OCI-LY7 (cell line): ENCODE data around the gene COG2. TPM values are rescaled to one million over a fixed set of nuclear protein-coding genes. Genes with fewer than 3 reads are reported as not detected.

Experiments
- BruUV-seq: library from RNA; stranded (reverse); fragments of 400-500 nt; replicated peaks from 2 replicates; lab custom pipeline; 2021; lab: Mats Ljungman, UMichigan
- CTCF ChIA-PET: fragments of 300-600 bp; sonication (Branson Sonifier 250); formaldehyde crosslinking; loops from one replicate; lab custom pipeline; 2022; ENCODE audit warnings: antibody characterized with exemption; ENCODE audit not compliant: unreplicated experiment; lab: Charles Lee
- POLR2A ChIA-PET: fragments of 300-600 bp; sonication (Branson Sonifier 250); formaldehyde crosslinking; loops from one replicate; lab custom pipeline; 2022; ENCODE audit warnings: antibody characterized with exemption; lab: Charles Lee
- DNase-seq: peaks from one replicate; pipeline ENCODE4 v3.0.0-alpha.2; 2015; ENCODE audit warnings: low spot score
- H2AFZ ChIP-seq: fragments of 200-600 bp; sonication (generic), shearing (Covaris generic); 2 replicates; pipeline ENCODE4 v1.6.1; 2014; ENCODE audit warnings: mild to moderate bottlenecking, antibody characterized with exemption, low read length, moderate library complexity
- H3K27ac ChIP-seq: fragments of 200-600 bp; sonication (generic); 2 replicates; pipeline ENCODE4 v1.5.1; 2014; ENCODE audit warnings: mixed run types, low read depth, mild to moderate bottlenecking, moderate library complexity, low read length, inconsistent platforms; ENCODE audit not compliant: poor library complexity, severe bottlenecking
- H3K36me3 ChIP-seq: fragments of 200-600 bp; sonication (generic); 2 replicates; pipeline ENCODE4 v1.6.1; 2014; ENCODE audit warnings: mild to moderate bottlenecking, antibody characterized with exemption, low read length, moderate library complexity, mixed read lengths; ENCODE audit not compliant: insufficient read depth
- H3K4me1 ChIP-seq: fragments of 200-600 bp; sonication (generic); 2 replicates; pipeline ENCODE4 v1.5.1; 2014; ENCODE audit warnings: mild to moderate bottlenecking, low read length; ENCODE audit not compliant: insufficient read depth, poor library complexity, severe bottlenecking
- H3K4me2 ChIP-seq: fragments of 200-600 bp; sonication (generic); 2 replicates; pipeline ENCODE4 v1.6.1; 2014; ENCODE audit warnings: mild to moderate bottlenecking, low read length
- H3K4me3 ChIP-seq: fragments of 200-600 bp; sonication (generic); 2 replicates; pipeline ENCODE4 v1.5.1; 2014; ENCODE audit warnings: mild to moderate bottlenecking, low read depth, low read length; ENCODE audit not compliant: poor library complexity, severe bottlenecking
- H3K79me2 ChIP-seq: fragments of 200-600 bp; sonication (generic); 2 replicates; pipeline ENCODE4 v1.6.1; 2016; ENCODE audit warnings: low read depth, mild to moderate bottlenecking, low read length, moderate library complexity, mixed read lengths; ENCODE audit not compliant: insufficient read depth
- H3K9me2 ChIP-seq: fragments of 200-600 bp; sonication (generic); 2 replicates; pipeline ENCODE4 v1.6.1; 2016; ENCODE audit warnings: mild to moderate bottlenecking, low read length, mixed read lengths; ENCODE audit not compliant: insufficient read depth
- H3K9me3 ChIP-seq: fragments of 200-600 bp; sonication (generic); 2 replicates; pipeline ENCODE4 v1.6.1; 2014; ENCODE audit warnings: mild to moderate bottlenecking, mixed run types, low read length, mixed read lengths
- H4K20me1 ChIP-seq: fragments of 200-600 bp; sonication (generic); 2 replicates; pipeline ENCODE4 v1.6.1; 2014; ENCODE audit warnings: mild to moderate bottlenecking, antibody characterized with exemption, low read length, moderate library complexity, mixed read lengths; ENCODE audit not compliant: insufficient read depth
- CTCF ChIP-seq: fragments of 200-600 bp; sonication (generic); conservative IDR thresholded peaks from 2 replicates; pipeline ENCODE4 v1.5.1; 2014; ENCODE audit warnings: mild to moderate bottlenecking, antibody characterized with exemption, low read length, moderate library complexity, mixed read lengths
- EZH2phosphoT487 ChIP-seq: fragments of 200-600 bp; sonication (generic); IDR thresholded peaks from 2 replicates; pipeline ENCODE4 v1.6.1; 2018; ENCODE audit warnings: low read depth, borderline replicate concordance, mild to moderate bottlenecking, mixed run types, antibody characterized with exemption, low read length, moderate library complexity, mixed read lengths
- intact Hi-C: fragments of 100-400 bp; cut with micrococcal nuclease; formaldehyde crosslinking; loops from one replicate; pipeline ENCODE4 v1.10.0; 2022; ENCODE audit not compliant: unreplicated experiment
- total RNA-seq, 2 experiments: library from RNA; depleted of rRNA in 1 of 2; stranded (reverse); fragments of >200 nt in 1 of 2; shearing (Covaris generic) in 1 of 2; gene quantifications; 2 replicates each; pipeline ENCODE4 v1.2.3, GENCODE V29; 2014 to 2022

The COG2 gene
- total RNA-seq, 2 experiments from 2014 or later = 30.5 to 35.3 TPM

- Histone ChIP-seq H3K4me1 (no peaks in the 10 kb centered on the region), H3K9me2 (no peaks in the 10 kb centered on the region), H3K36me3 (no peaks in the 10 kb centered on the region), H3K4me2 (no peak overlapping the region), H3K27ac (no peak overlapping the region), H2AFZ (no peak overlapping the region), H4K20me1 (no peaks in the 10 kb centered on the region), H3K4me3 (no peak overlapping the region), H3K79me2 (no peaks in the 10 kb centered on the region), H3K9me3 (no peaks in the 10 kb centered on the region)
- no TSS peak for BruUV-seq
- intact Hi-C loops = no loop called here
- no peak for DNase-seq
- no peak for TF ChIP-seq CTCF
- TF ChIP-seq EZH2phosphoT487 = no peak
- ChIA-PET POLR2A (interaction anchor here (0.6 kb wide), 1 partner anchor 40 kb away, joined by 4 read pairs; no protein-coding TSS in a partner anchor), CTCF (no interaction called here)
Observed at GRCh38 chr1:230621324-230622030, 20.8 kb upstream of the COG2 start.

DNA sequence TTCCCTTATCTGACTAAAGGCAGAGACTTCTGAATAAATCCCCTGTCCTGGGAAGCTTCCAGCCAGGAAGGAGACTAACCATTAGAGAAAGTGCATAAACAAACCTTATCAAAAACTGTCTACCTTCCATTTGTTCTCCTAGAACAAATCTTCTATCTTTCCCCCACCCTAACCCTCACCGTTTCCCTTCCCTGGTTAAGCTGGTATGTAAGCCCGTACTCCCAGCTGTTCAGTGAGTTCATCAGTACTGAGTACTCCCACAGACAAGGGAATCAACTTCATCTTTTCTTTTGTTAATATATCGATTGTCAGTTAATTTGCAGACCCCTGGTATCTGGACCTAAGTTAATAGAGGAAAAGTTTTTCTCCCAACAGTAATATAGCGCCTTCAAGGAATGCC, 20.1 kb upstream of the COG2 start:
- Histone ChIP-seq H3K9me2 (no peaks in the 10 kb centered on the region), H3K4me3 (no peak overlapping the region), H3K4me2 (no peak overlapping the region), H3K36me3 (no peaks in the 10 kb centered on the region), H3K4me1 (no peaks in the 10 kb centered on the region), H2AFZ (no peak overlapping the region), H4K20me1 (no peaks in the 10 kb centered on the region), H3K9me3 (no peaks in the 10 kb centered on the region), H3K79me2 (no peaks in the 10 kb centered on the region), H3K27ac (no peak overlapping the region)
- no peak for DNase-seq
- ChIA-PET POLR2A (interaction anchor here (0.6 kb wide), 1 partner anchor 40 kb away, joined by 4 read pairs; no protein-coding TSS in a partner anchor), CTCF (no interaction called here)
- no TSS peak for BruUV-seq
- intact Hi-C loops = no loop called here
- no peak for TF ChIP-seq CTCF
- TF ChIP-seq EZH2phosphoT487 = no peak

- H3K4me2 ChIP-seq = no peak overlapping the region
- POLR2A ChIA-PET = no interaction called here
- no peaks in the 10 kb centered on the region for H3K36me3 ChIP-seq
- TF ChIP-seq EZH2phosphoT487 (no peak), CTCF (no peak)
- intact Hi-C loops = no loop called here
- no peak overlapping the region for H3K27ac ChIP-seq
- H2AFZ ChIP-seq = no peak overlapping the region
- no peaks in the 10 kb centered on the region for H3K4me1 ChIP-seq
- no peaks in the 10 kb centered on the region for H3K9me3 ChIP-seq
- BruUV-seq = no TSS peak
- CTCF ChIA-PET = no interaction called here
- DNase-seq = no peak
- H3K4me3 ChIP-seq = no peak overlapping the region
- H4K20me1 ChIP-seq = no peaks in the 10 kb centered on the region
- H3K9me2 ChIP-seq = no peaks in the 10 kb centered on the region
- H3K79me2 ChIP-seq = no peaks in the 10 kb centered on the region
Observed at GRCh38 chr1:230624097-230624713, 18.1 kb upstream of the COG2 start.
